Measurements from ENCODE around the gene RND3.

GRCh38 chr2:150431561-150432311 is 55.7 kb downstream of the RND3 start:
- no peak for TF ChIP-seq EP300 (IDR thresholded peaks at IDR 0.05; ENCODE audit: borderline replicate concordance in 1 of 2, control insufficient read depth in 1 of 2, low read depth in 2 of 2, low read length in 2 of 2)
- no peak for TF ChIP-seq MYC (IDR thresholded peaks at IDR 0.05; ENCODE audit: insufficient read depth, insufficient read length, insufficient replicate concordance, low read length, severe bottlenecking)
- no peak for TF ChIP-seq CTCF (IDR thresholded peaks at IDR 0.05 in 2 of 3, conservative IDR thresholded peaks at IDR 0.05 in 1 of 3; ENCODE audit: control insufficient read depth in 2 of 3, extremely low read depth in 1 of 3, insufficient read depth in 1 of 3, low read depth in 3 of 3, low read length in 3 of 3)
- no peak for TF ChIP-seq POLR2AphosphoS5 (IDR thresholded peaks at IDR 0.05; ENCODE audit: low read length)
